GM18508 (cell line): ENCODE data around the gene PRSS12.
"Not testable (repeated sequence)": the region's sequence is repeated elsewhere in the genome, so short reads cannot be mapped to it uniquely, and the experiment has no call there.

Source experiments
- ATAC-seq: cut with Tn5 transposase; IDR thresholded peaks from one replicate; pipeline ENCODE4 v1.9.1; 2021; ENCODE audit warnings: moderate number of reproducible peaks; ENCODE audit not compliant: insufficient read depth, unreplicated experiment

PRSS12 gene, protein sequence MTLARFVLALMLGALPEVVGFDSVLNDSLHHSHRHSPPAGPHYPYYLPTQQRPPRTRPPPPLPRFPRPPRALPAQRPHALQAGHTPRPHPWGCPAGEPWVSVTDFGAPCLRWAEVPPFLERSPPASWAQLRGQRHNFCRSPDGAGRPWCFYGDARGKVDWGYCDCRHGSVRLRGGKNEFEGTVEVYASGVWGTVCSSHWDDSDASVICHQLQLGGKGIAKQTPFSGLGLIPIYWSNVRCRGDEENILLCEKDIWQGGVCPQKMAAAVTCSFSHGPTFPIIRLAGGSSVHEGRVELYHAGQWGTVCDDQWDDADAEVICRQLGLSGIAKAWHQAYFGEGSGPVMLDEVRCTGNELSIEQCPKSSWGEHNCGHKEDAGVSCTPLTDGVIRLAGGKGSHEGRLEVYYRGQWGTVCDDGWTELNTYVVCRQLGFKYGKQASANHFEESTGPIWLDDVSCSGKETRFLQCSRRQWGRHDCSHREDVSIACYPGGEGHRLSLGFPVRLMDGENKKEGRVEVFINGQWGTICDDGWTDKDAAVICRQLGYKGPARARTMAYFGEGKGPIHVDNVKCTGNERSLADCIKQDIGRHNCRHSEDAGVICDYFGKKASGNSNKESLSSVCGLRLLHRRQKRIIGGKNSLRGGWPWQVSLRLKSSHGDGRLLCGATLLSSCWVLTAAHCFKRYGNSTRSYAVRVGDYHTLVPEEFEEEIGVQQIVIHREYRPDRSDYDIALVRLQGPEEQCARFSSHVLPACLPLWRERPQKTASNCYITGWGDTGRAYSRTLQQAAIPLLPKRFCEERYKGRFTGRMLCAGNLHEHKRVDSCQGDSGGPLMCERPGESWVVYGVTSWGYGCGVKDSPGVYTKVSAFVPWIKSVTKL

DNA sequence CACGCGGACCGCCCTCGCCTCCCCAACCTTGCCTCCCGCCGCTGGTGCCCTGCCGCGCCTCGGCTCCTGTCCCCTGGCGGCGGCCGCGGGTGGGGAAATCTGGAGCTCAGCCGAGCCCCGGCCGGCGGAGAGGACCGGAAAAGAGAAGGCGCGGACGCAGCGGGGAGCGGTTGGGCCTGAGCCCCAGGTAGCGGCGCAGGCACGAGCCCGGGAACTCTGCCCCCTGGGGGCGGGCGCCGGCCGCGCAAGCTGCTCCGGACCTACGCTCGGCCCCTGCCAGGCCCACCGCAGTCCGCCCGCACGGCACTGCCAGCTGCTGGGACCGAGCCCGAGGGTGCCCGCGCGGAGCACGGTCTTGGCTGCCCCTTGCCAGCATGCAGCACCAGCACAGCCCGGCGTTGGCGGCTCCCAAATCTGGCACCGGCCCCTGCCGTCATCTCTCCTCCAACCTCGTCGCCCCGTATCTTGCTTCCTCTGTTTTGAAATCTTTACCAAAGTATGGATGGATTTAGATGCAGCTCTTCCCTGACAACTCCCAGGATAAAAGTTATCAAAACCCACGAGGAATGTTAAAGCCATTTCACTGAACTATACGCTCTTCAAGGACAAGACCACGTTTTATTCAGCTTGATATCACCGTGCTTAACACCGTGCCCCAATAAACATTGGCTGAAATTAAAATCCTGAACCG is at the start of gene PRSS12:
PRSS12 (minus strand) TSS at position 161 of the 691 bp plus-strand sequence. CDS start 283 bp downstream, outside the sequence.
- ATAC-seq, result peak; percentile 87

DNA sequence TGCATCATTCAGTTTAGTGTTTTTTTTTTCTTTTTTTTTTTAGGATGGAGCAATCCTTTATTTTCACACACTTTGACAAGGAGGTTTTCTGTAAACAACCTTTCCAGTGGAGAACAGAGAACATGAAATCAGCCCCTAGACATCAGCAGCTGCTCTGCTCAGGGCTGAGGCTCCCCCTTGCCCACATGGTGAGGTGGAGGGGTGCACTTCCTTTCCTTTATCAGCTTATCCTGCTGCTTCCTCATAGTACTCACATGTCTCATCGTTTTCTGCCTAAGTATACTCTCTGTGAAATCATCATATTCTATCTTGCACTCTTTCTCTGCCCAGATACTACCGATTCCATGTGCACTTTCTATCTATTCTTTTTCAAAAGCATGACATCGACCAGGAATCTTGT is 47.6 kb upstream of the PRSS12 start:
- ATAC-seq, result no peak

DNA sequence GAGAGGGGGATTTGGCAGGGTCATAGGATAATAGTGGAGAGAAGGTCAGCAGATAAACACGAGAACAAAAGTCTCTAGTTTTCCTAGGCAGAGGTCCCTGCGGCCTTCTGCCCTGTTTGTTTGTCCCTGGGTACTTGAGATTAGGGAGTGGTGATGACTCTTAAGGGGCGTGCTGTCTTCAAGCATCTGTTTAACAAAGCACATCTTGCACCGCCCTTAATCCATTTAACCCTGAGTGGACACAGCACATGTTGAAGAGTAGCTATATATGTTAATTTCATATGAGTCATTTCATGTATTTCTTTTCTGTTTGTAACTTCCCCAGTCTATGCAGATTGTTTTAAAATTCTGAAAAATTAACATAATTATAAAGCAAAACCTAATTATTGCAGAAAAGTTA is 47.1 kb upstream of the PRSS12 start:
- ATAC-seq, result not testable (repeated sequence)

DNA sequence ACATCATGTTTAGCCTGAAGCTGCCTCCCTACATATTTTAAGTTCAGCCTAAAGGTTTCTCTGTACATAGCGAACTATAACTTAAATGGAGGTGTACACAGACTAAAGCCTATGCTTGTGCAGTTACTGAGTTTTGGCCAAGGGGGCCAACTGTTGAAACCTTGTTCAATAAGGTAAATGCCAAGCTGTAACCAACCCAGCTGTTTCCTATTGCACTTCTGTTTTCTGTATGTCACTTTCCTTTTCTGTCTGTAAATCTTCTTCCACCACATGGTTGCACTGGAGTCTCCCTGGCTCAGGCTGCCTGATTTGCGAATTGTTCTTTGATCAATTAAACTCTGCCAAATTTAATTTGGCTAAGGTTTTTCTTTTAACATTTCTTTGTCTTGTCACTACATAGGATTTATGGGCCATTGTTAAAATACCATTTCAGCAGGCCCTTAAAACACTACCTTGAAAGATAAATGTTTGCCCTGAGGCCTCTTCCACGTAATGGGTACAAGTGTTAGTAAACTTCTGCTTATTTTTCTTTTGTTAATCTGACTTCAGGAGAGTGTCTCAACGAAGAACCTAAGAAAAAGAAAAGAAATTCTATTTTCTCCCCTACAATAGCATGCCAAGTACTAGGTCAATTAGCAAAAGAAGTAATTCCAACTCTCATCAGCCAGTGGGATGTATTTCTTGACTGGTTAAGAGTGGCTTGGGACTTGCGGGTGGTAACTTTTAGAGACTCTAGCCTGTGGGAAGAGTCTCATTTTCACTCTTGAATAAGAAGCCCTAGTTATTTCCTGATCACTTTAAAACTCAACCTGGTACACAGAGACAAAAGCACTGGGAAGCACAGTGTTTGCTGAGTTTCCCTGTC is 45.7 kb upstream of the PRSS12 start:
- peak; percentile 88 for ATAC-seq

DNA sequence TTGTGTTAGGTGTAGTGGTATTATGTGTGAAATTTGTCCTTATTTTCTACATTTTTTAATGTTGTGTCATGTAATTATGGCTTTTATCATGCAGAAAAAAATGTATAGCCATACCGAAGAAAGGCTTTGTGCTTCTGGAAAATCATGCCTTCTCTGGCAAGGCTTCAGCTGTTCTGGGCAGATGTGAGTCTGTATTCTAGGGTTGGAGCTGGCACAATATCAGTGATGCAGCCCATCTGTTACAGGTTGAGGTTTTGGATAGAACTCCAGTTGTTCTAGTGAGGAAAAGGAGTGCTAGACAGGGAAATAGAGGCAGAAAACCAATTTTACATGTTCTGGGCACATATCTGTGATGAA is 44.8 kb upstream of the PRSS12 start:
- no peak for ATAC-seq

DNA sequence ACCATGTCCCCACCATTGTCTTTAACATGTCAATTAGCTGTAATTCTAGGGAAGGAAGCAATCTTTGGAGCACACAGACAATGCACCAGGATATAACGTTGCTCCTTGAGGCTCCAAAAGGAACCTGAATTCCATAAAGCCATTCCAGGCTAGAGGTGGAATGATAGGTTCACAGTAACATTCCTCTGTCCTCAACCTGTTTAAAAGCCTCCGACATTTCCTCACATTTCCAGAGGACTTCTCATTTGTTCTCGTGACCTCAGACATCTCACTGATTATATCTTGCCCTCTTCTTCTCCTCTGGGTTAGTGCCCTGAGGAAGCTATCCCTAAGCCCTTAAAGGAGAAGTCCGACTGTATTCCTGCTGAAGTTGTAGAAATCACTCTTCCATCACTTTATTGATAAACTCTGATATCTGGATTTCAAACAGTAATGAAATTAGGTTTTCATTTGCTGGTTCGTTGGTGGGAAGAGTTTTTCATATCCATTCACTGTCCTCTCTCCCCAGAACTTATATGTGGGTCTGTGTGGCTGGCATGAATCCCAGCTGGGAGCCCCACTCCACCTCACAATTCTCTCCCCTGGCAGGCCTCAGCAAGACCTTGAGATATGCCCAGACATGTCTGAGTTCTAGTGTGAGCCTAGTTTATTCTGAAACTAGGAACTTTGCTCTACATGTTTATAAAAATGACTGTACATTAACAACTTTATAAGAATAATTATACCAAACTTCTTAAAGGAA is 44.2 kb upstream of the PRSS12 start:
- no peak for ATAC-seq

DNA sequence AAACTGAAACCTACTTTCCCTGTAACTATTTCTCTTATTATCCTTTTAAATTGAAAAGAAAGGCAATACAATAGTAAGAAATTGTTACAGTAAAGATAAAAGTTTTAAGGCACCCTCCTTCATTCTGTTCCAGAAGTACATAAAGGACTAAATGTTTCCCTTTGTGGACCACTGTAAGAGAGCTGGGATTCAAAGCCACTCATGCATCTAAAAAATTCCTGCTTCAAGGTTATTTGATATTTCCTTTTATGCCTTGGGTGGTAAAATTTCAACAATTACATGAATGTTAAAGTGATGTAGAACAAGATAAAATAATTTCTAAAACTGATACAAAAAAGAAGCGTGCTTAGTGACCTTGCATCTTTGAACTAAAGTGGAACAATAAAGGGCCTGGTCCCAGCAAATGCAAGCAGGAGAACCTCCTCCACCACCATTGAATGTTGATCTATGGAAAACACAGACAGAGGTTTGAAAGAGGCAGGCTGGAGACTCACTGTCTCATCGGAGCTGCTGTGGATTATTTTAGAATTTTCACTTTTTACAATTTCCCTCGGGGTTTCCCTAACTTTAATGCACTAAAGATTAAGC is 42.3 kb upstream of the PRSS12 start:
- no peak for ATAC-seq

DNA sequence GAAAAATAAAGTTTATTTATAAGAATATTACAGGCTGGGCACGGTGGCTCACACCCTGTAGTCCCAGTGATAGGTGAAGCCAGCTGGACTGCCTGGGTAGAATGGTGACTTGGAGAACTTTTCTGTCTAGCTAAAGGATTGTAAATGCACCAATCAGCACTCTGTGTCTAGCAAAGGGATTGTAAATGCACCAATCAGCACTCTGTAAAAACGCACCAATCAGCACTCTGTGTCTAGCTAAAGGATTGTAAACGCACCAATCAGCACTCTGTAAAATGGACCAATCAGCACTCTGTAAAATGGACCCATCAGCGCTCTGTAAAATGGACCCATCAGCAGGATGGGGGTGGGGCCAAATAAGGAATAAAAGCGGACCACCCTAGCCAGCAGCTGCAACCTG is 39.7 kb upstream of the PRSS12 start:
- not testable (repeated sequence) for ATAC-seq

DNA sequence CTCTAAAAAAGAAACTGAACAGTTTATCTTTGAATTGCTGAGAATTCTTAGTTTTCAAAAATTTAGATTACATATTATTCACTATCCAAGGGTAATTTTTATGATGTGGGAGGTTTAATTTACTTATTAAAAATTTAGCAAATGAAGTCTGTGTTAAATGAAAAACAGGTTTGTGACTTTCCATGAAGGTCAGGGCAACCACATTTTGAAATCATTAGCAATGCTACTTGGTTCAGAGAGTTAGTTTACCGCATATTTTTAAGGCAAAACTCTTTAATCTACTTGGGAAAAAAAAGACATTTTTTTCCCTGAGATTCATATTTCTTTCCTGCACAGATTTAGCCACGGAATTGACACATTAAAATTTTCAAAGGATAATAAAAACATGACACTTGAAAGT is 37.3 kb upstream of the PRSS12 start:
- ATAC-seq, result no peak

DNA sequence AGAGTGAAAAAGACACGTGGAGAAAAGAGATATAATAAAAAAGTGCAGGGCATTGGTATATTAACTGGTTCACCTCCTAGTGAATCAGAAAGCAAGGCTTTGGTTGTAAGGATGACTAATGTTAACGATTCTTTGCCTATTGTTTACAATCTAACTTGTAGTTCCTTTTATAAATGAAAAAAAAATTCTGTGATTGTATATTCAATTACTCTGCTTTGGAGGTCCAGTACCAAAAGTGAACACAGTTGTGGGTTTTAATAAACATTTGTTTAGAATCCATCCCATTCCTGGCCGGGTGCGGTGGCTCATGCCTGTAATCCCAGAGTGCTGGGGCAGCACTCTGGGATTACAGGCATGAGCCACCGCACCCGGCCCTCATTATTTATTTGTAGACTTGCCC is 36.9 kb upstream of the PRSS12 start:
- ATAC-seq, result no peak

DNA sequence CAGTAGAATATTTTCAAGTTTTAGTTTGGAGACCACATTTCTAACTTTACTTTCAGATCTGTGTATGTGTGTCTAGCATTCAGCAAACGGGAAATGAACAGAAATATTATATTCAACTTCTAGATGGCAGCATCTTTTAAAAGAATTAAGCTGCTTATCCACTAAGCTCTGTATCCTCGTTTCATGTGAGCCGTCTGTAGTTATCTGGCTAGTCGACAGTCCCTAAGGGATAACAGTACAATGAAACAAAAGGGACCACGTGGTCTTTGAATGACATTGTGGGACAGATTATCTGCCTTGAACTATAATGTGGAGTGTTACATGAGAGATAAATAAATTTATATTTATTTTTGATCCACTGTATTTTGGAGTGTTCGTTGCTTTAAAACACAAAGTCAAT is 35.8 kb upstream of the PRSS12 start:
- ATAC-seq, result no peak

DNA sequence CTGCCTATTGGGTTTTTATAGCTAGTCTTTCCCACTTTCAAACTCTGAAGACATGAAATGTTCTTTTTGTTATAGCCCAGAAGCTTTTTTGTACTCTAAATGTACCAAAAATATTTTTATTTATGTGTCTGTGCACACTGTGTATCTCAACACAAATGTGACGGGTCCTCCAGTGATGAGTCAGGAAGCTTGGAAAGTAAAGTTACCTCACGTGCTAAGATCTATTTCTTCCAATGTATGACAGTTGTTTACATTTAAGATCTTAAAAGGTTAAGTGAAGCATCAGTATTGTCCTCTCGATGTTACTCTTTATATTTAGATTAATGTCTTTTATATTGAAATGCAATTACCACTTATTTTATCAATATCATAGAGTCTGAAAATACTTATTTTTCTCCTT is 29.1 kb upstream of the PRSS12 start:
- no peak for ATAC-seq

DNA sequence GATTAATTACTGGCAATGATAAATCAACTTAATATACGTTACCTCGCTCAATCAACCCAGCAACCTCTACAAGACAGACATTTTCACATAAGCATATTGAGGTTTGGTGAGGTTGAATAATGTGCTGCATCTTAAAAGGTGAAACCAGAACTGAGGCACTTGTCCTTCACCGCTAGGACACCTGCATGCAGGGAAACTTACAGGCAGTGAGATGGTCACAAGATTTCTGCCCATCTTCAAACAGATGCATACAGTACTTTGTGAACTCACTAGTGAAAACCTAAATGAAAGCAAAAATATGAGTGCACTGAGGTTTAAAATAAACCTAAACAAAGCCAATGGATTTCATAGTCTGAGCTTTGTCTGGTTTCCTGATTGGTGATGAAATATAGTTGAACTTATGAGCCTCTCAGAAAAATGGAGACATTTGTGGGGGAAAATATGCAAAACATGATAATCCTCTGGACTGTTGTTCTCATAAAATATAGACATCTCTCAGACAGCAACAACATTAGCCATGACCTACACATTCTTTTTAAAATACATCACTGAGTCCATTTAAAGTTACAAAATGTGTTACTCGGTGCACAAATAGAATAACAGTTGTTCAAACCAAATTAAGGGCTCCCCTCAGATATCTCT is 20.9 kb upstream of the PRSS12 start:
- ATAC-seq, result no peak

DNA sequence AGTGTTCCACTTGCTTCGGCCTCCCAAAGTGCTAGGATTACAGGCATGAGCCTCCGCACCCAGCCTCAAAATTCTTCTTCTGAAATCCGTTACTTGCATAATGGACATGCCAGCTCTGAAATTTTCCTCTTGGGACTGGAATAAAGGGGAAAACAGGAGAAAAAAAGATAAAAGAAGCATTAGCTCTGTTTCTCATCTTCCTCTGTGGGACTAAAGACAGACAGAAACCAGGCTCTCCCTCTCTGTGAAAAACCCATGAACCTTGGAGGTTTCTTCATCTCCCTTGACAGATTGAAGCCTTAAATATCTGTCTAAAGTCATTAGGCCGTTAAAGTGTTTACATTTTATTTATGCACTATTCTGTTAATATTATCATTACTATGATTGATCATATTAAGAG is 19.4 kb upstream of the PRSS12 start:
- ATAC-seq, result no peak

DNA sequence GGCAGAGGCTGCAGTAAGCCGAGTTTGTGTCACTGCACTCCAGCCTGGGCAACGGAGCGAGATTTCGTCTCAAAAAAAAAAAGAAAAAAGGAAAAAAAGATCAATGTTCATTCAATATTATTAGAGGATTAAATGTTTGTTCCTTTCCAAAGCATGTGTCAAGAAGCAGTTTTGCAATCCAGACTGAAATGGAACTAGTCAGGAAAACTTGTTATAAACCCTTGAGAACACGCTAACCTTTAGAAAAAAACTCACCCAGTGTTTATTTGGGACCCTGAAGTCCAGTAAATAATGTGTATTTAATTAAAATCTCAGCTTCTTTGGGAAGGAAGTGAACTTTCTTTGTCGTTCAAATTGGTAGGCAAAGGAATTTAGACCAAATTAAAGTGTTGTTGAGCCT is 16.4 kb upstream of the PRSS12 start:
- ATAC-seq, result no peak

DNA sequence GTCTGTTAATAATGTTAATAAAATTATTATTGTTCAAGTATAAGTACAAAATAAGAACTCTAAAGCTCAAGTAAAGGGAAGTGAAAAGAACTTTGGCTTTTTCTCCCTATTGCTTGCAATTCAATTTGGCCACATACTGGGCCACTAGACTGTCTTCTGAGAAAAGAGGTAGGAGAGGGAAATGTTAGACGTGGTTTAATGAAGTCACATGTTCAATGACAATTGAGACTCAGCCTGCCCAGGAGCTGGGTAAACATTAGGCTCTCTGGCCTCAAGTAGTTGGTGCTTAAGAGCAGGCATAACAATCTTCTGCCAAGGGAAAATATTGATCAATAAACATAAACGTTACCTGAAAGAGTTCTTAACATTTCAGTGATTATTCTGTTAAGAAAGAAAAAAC is 15.1 kb upstream of the PRSS12 start:
- no peak for ATAC-seq

DNA sequence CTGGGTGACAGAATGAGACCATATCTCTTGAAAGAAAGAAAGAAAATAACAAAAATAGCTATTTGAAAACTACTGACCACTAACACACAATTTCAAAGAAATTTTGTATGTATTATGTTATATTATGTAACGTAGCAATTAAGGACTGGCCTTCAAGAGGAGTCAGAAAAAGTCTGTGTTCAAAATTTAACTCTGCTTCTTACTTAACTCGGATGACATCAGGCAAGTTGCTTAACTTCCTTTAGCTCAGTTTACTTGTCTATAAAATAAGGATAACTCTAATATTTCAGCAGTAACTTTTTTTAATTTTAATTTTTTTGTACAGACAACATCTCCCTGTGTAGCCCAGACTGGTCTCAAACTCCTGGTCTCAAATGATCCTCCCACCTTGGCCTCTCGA is 14.6 kb upstream of the PRSS12 start:
- no peak for ATAC-seq

DNA sequence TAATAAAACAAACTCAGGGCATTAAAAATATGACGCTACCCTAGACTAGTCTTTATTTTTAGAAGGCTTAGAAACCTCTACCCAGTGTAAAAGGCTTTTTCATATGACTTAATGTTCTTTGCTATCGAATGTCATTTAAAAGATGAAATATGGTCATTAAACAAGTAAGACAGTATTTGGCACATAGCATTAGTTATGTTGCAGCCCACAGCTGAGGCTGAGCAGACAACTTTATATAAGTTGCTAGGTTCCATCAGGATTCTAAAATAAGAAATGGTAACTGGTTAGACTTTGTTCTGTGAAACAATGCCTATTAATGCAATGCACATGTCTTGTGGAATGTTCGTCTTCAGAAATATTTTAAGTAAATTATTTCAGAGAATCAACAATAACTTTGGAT is 10.4 kb upstream of the PRSS12 start:
- ATAC-seq, result no peak

DNA sequence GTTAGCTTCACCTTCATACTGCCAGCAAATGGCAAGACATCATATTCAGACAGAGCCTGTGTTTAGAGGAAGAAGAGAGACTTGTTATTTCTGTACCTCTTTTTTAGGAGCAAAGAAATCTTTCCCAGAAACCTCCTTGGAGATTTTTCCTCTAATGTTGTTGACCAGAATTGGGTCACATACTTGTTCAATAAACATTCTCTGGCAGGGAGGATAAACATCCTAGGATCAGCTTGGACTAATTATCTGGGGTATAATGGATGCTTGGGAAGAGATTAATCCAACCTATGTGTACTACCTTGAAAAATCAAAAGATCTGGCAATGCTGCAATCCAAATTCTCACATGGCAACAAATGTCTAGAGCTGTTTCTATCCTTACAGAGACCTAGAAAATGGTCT is 8.4 kb upstream of the PRSS12 start:
- no peak for ATAC-seq
